SW480 (cell line): ENCODE data around the gene ENTPD2.

Source experiments
- DNase-seq: peaks from one replicate; pipeline ENCODE4 v3.0.0-alpha.2; 2016; ENCODE audit warnings: low spot score

The ENTPD2 gene

DNA sequence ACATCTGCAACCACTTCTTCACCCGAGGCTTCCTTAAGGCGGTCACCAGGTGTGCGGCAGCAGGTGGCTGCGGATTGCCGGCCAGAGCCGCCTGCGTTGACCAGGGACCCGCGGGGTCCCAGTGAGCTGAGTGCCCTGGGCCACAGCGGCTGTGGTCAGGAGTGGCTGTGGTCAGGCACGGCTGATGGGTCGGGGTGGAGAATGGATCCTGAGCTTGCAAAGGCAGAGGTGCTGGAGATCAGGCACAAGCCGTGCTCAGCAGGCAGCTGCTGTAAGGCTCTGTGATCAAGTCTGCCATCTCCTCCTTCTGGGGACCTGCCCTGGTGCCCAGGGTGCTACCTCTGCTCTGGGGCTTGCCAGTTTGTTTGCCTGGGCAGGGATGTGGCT lies 25.5 kb upstream of the ENTPD2 start:
- no peak for DNase-seq

GRCh38 chr9:137078701-137079400 lies 25.0 kb upstream of the ENTPD2 start:
- no peak for DNase-seq

GRCh38 chr9:137077758-137078693 lies 24.2 kb upstream of the ENTPD2 start:
- DNase-seq: no peak

DNA sequence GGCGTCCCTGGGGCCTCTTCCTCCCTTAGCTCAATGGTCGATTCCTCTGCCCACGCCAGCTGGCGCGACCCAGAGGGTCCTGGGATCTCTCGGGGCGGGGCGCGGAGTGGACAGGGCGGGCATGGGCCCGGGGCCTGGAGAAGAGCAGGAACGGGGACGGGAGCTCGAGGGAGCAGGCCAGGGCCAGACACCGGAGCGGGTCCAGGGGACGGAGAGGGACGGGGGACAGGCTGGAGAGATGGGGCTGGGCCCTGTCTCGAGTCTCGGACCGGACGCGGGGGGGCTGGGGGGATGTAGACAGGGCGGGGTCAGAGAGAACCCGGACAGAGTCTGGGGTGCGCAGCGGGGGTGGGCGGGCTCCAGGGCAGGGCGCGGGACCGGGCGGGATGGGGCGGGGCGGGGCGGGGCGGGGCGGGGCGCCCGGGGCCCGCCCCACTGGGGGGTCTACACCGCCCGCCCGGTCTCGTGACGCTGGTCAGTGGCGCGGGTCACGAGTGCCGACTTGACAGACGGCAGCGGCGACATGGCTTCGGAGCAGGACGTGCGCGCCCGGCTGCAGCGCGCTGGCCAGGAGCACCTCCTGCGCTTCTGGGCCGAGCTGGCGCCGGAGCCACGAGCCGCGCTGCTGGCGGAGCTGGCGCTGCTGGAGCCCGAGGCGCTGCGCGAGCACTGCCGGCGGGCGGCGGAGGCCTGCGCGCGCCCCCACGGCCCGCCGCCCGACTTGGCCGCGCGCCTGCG lies 23.3 kb upstream of the ENTPD2 start, which contains the start of gene UAP1L1:
TSS of gene UAP1L1 (plus strand) at position 508 of the 738 bp plus-strand sequence. CDS start at position 524, 16 bp downstream.
- peak; percentile 48 for DNase-seq

DNA sequence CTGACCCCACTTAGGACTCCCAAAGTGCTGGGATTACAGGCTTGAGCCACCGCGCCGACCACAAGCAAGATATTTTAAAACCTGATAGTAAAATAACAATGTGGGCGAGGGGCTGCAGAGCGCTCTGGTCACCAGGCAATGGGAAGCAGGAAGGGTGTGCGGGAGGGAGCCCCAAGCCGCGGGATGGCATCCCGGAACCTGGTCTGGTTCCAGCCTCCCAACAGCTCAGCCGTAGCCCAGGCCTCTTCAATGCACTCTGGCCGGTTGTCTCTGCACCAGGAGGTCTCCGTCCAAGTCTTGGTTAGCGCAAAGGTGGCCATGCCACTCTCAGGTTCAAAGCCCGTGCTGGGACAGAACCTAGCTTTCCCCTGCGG lies 22.8 kb upstream of the ENTPD2 start:
- DNase-seq: no peak

DNA sequence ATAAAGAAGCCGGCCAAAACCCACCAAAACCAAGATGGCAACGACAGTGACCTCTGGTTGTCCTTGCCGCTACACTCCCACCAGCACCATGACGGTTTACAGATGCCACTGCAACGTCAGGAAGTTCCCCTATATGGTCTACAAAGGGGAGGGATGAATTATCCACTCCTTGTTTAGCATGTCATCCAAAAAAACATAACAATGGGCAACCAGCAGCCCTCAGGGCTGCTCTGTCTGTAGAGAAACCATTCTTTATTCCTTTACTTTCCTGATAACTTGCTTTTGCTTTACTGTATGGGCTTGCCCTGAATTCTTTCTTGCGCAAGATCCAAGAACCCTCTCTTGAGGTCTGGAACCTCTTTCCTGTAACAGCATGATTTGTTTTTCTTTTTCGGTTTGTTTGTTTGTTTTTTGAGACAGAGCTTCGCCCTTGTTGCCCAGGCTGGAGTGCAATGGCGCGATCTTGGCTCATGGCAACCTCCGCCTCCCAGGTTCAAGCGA lies 21.5 kb upstream of the ENTPD2 start:
- DNase-seq: no peak

DNA sequence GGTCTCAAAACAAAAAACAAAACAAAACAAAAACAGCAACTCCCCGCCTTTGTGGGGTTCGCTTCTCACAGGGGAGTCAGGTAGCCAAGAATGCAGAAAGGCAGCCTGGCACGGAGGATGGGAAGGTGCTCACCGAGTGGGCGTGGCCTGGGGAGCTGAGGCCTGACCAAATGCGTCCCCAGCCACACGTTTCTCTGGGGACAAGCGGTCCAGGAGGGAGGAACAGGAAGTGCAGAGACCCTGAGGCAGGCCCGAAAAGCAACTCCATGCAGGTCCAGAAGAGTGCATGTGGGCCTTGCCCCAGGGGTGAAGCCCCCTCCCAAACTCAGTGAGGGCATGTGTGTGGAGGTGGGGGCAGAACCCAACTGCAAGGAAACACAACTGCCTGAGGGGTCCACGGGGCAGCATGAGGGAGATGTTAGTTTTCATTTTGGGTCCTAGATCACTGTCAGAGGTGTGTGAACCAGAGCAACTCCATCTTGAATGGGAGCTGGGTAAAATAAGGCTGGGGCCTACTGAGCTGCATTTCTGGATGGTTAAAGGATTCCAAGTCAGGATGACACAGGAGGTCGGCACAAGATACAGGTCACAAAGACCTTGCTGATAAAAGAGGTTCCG lies 20.9 kb upstream of the ENTPD2 start:
- no peak for DNase-seq

DNA sequence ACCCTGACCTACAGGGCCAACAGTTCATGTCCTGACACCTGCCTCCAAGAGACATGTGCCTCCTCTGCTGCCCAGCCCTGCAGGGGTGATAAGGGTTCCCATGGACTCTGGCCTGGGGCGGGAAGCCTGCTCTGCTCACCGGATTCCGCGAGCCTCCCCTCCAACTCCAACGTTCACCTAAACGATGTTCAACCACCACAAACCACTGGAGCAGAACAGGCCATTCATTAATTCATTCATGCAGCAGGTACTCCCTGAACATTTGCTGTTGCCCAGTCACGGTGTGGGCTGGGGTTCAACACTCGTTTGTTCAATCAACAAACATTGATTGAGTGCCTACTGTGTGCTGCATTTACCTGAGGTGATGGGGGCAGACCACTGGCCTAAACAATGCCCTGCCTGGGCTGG lies 20.1 kb upstream of the ENTPD2 start:
- no peak for DNase-seq

DNA sequence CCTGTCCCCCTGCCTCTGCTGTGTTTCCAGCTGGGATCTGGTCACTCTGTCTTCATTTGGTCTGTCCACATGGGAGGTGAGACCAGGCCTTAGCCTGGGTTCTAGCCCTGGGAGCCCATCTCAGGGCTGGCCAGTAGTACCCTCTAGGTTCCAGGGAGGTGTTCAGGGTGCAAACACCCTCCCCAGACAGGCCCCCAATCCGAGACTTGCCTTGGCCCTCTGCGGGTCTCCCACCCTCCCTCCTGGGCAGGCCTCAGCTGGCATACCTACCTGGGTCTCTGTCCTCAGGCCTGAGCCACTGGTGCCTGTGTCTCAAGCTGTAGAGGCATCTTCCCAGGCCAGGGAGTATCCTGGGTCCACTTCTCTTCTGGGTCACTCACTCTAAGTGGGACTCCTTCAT lies 17.4 kb upstream of the ENTPD2 start:
- DNase-seq: no peak

- DNase-seq: peak; percentile 72
Measured at GRCh38 chr9:137070906-137071275, 17.0 kb upstream of the ENTPD2 start.

GRCh38 chr9:137070201-137070905 lies 16.5 kb upstream of the ENTPD2 start, which contains the start of gene SAPCD2:
Gene SAPCD2, minus strand, starts transcription at chr9:137070557. Its CDS starts 97 bp downstream, at chr9:137070460.
- DNase-seq: peak; percentile 94

DNA sequence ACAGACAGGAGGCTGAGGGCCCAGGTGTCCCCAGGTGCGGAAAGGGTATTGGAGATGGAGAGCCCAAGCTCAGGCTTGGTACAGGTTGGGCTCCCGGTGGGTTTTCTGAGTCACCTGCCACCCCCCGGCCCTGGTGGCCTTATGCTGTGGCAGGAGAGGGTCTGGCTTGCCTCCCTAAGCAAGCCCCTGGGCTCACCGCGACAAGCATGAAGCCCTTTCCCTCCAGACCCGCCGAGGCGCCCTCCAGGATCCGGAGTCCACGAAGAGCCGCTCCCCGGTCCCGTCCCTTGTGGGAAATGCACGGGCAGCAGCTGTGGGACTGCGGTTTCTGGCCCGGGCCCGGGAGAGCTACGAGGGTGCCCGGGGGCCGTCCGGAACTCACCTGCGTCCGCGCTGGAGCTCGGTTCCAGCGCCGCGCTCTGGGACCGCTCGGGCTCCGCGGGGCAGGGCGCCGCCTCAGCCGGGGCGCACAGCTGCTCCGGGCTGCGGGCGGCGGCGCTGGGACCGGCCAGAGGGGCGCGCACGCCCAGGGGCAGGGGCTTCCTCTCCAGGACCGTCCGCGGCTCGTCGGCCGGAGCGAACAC lies 15.7 kb upstream of the ENTPD2 start:
- DNase-seq: no peak

DNA sequence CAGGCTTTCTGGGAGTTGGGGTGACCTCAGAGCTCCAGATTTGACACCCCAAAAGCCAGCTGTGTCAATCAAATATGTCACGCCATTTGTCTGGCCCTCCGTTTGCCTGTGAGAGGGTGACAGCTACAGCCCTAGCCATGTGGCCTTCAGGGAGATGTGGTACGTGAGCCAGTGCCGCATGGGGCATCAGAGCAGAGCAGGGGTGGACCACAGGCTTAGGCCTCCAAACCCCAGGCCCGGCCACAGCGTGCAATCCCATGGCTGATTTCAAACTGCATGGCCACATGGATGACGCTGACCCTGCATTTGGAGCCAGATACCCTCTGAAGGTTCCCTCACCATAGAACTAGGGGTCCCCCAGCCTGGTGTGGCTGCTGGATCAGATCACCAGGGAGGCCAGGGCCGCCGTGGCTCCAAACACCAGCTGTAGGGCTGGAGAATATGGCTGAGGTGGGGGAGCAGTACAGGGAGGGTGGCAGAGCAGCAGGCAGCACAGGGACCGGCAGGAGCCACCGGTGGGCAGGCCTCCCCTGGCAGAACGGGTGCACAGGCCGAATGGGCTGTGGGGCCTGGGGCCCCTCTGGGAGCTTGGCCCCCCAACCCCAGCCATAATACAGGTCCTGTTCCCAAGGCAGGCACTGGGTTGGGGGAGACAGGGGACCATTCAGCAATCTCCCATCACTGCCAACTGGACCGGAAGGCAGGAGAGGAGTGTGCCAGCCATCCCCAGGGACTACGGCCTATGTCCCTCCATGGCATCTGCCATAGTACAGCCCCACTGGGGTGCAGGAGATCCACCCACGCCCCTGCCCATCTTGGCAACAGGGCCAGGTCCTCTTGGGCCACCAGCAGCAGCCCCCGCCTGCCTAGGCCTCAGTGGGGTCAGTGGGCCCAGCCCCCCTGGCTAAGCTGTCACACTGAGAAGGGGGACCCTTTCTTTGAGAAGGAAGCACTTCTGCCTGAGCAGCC lies 15.0 kb upstream of the ENTPD2 start:
- no peak for DNase-seq

- peak; percentile 83 for DNase-seq
Measured at GRCh38 chr9:137067860-137068538, 14.1 kb upstream of the ENTPD2 start.

DNA sequence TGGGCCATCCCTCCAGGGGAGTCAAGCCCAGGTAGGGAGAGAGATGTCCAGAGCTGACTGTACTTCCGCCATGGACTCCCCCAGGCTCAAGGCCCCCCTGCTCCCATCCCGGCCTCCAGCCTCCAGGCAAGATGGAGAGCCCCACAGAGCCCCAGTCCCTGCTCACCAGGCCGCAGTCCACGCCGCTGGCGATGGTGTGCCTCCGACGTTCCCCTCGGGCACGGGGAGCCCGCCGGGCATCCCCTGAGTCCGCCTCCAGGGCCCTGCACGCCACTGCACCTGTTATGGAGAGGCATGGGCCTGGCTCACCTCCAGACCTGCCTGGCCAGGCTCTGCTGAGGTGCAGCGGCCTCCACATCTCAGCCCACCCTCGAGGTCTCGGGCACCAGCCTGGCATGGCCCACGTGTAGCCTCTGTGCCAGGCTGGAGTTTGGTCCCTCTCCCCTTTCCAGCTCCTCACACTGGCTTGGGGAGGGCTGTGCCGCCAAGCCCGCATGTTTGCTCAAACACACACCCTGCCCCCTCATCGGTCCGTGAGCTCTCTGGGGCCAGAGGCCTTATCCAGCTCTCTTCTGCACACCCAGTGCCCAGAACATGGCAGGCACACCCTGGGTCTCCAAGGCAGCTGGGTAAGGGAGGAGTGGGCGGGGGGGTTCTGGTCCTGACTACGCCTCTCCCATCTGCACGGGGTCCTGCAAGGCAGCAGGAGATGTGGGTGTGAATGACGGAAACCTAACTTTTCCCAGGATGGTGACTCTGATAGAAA lies 12.4 kb upstream of the ENTPD2 start:
- DNase-seq: no peak

DNA sequence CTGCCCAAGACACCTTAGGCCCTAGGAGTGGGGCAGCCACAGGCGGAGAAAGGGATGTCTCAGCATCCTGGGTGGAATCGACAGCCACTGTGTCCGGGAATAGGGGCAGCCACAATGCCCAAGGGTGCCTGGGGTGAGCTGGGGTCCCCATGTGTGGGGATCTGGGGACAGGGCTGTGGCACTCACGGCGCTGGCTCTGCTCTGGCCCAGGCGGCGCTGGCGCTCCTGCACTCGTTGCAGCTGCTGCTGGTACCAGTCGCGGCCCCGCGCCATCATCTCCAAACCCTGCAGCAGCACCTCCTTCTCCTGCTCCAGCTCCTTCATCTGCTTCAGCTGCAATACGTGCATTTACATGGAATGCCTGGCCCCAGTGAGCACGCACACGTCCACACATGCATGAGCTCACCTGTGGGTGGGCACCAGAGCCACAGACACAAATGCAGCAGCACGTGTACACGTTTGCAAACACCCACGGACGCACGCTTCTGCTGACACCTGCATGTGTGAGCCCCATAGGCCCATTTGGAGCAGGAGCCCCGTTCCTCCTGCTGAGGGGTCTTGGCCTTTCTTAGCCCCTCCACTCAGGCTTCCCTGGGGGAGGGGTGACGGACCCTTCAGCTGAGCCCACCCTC lies 11.6 kb upstream of the ENTPD2 start:
- DNase-seq: no peak

- DNase-seq: no peak
Measured at GRCh38 chr9:137064880-137065164, 11.0 kb upstream of the ENTPD2 start.
